GM12892 (cell line): ENCODE measurements around the gene OLFML1.

Experiments used
- POLR2A ChIP-seq: IDR thresholded peaks from 2 replicates; pipeline ENCODE4 v1.6.1; 2011; ENCODE audit warnings: low read depth, low read length, control low read depth
- POLR2AphosphoS5 ChIP-seq: IDR thresholded peaks from 2 replicates; pipeline ENCODE4 v1.6.1; 2011; ENCODE audit warnings: low read depth, low read length, control low read depth

- no peak for TF ChIP-seq POLR2A
- TF ChIP-seq POLR2AphosphoS5, result no peak
Observed at GRCh38 chr11:7480113-7480512, 5.2 kb upstream of the OLFML1 start.
